ENCODE data around the gene NANP. TPM values are rescaled to one million over a fixed set of nuclear protein-coding genes. Genes with fewer than 3 reads are reported as not detected.

NANP gene
- total and polyA plus RNA-seq, 3 donors from 2014 or later, result 4.4 to 6.9 (median 6.3) TPM

DNA sequence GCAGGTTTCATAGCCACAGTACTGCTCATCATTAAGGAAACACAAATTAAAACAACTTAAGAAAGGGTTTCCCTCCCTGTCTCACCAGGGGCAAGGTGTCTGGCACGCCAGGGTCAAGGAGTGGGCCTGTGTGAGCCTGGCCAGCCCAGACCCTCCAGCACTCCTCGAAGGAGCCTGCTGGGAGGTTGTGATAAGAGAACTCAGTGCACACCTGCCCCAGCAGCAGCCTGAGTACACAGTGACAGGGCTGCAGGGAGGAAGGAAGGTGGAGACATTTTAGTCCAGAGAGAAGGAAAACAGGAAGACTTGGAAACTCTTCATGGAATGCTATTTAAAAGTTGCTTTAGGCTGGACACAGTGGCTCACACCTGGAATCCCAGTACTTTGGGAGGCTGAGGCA lies 52.6 kb downstream of the NANP start:
- Histone ChIP-seq H3K27ac (no peak overlapping the region), H3K4me1 (peaks cover 27% of the 10 kb centered on the region), H3K4me3 (no peak overlapping the region), H3K27me3 (no peaks in the 10 kb centered on the region), H3K9me3 (no peaks in the 10 kb centered on the region), H3K36me3 (ENCODE audit: low read depth, missing control alignments) (no peaks in the 10 kb centered on the region)
- DNase-seq, result no peak
- intact Hi-C loops (cut with DNase I; ENCODE audit: low total_unique reads), result no loop called here
- WGBS, 2 donors, result 52 to 75% methylated on average over 2 of the region's 2 CpGs
- TF ChIP-seq, protein P1, sequence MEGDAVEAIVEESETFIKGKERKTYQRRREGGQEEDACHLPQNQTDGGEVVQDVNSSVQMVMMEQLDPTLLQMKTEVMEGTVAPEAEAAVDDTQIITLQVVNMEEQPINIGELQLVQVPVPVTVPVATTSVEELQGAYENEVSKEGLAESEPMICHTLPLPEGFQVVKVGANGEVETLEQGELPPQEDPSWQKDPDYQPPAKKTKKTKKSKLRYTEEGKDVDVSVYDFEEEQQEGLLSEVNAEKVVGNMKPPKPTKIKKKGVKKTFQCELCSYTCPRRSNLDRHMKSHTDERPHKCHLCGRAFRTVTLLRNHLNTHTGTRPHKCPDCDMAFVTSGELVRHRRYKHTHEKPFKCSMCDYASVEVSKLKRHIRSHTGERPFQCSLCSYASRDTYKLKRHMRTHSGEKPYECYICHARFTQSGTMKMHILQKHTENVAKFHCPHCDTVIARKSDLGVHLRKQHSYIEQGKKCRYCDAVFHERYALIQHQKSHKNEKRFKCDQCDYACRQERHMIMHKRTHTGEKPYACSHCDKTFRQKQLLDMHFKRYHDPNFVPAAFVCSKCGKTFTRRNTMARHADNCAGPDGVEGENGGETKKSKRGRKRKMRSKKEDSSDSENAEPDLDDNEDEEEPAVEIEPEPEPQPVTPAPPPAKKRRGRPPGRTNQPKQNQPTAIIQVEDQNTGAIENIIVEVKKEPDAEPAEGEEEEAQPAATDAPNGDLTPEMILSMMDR (IDR thresholded peaks at IDR 0.05), result no peak
- no peak for TF ChIP-seq POLR2A (IDR thresholded peaks at IDR 0.05)

DNA sequence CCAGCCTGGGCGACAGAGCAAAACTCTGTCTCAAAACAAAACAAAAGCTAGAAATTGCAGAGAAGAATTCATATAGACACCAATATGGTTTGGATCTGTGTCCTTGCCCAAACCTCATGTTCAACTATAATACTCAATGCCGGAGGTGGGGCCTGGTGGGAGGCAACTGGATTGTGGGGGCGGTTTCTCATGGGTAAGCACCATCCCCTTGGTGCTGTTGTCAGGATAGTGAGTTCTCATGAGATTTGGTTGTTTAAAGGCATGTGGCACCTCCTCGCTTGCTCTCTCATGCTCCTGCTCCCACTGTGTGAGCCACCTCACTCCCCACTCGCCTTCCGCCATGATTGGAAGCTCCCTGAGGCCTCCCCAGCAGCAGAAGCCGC lies 53.7 kb downstream of the NANP start:
- Histone ChIP-seq H3K4me1 (peaks cover 34% of the 10 kb centered on the region), H3K27me3 (no peaks in the 10 kb centered on the region), H3K4me3 (no peak overlapping the region), H3K27ac (no peak overlapping the region), H3K9me3 (no peaks in the 10 kb centered on the region), H3K36me3 (ENCODE audit: low read depth, missing control alignments) (no peaks in the 10 kb centered on the region)
- 79 to 99% methylated on average over 7 of the region's 7 CpGs for WGBS, 2 donors
- DNase-seq, result no peak
- intact Hi-C loops (cut with DNase I; ENCODE audit: low total_unique reads), result no loop called here
- no peak for TF ChIP-seq POLR2A (IDR thresholded peaks at IDR 0.05)
- TF ChIP-seq, protein P1 (IDR thresholded peaks at IDR 0.05), result no peak

DNA sequence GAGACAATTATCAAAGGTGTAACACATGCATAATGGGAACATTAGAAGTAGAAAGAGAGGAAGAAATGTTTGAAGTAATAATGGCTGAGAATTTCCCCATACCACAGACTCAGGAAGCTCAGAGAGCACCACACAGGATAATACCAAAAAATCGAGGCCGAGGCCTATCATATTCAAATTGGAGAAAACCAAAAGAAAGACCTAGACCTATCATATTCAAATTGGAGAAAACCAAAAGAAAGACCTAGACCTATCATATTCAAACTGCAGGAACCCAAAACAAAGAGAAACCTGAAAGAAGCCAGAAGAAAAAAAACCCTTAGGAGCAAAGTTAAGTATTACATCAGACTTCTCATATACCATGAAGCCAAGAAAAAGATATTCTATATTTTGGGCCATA lies 56.5 kb downstream of the NANP start:
- Histone ChIP-seq H3K4me1 (peaks cover 20% of the 10 kb centered on the region), H3K27me3 (no peaks in the 10 kb centered on the region), H3K9me3 (no peaks in the 10 kb centered on the region), H3K4me3 (no peak overlapping the region), H3K36me3 (ENCODE audit: low read depth, missing control alignments) (no peaks in the 10 kb centered on the region), H3K27ac (no peak overlapping the region)
- no peak for DNase-seq
- intact Hi-C loops (cut with DNase I; ENCODE audit: low total_unique reads), result no loop called here
- no peak for TF ChIP-seq POLR2A (IDR thresholded peaks at IDR 0.05)
- TF ChIP-seq, protein P1 (IDR thresholded peaks at IDR 0.05), result no peak
- 96 to 100% methylated on average over 2 of the region's 2 CpGs for WGBS, 2 donors

DNA sequence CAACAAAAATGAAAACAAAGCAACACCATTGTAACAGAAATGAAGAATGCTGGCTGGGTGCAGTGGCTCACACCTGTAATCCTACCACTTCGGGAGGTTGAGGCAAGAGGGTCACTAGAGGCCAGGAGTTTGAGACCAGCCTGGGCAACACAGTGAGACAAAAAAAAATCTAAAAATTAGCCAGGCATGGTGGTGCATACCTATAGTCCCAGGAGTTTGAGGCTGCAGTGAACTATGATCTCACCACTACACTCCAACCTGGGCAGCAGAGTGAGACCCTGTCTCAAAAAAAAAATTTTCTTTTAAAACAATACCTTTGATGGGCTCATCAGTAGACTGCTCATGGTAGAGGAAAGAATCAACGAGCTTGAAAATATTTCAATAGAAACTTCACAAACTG lies 57.0 kb downstream of the NANP start:
- Histone ChIP-seq H3K27me3 (no peaks in the 10 kb centered on the region), H3K27ac (no peak overlapping the region), H3K36me3 (ENCODE audit: low read depth, missing control alignments) (no peaks in the 10 kb centered on the region), H3K4me1 (peaks cover 15% of the 10 kb centered on the region), H3K9me3 (no peaks in the 10 kb centered on the region), H3K4me3 (no peak overlapping the region)
- no peak for DNase-seq
- intact Hi-C loops (cut with DNase I; ENCODE audit: low total_unique reads), result no loop called here
- WGBS, 2 donors, result 90% methylated on average over 2 of the region's 2 CpGs
- no peak for TF ChIP-seq POLR2A (IDR thresholded peaks at IDR 0.05)
- TF ChIP-seq, protein P1 (IDR thresholded peaks at IDR 0.05), result no peak

DNA sequence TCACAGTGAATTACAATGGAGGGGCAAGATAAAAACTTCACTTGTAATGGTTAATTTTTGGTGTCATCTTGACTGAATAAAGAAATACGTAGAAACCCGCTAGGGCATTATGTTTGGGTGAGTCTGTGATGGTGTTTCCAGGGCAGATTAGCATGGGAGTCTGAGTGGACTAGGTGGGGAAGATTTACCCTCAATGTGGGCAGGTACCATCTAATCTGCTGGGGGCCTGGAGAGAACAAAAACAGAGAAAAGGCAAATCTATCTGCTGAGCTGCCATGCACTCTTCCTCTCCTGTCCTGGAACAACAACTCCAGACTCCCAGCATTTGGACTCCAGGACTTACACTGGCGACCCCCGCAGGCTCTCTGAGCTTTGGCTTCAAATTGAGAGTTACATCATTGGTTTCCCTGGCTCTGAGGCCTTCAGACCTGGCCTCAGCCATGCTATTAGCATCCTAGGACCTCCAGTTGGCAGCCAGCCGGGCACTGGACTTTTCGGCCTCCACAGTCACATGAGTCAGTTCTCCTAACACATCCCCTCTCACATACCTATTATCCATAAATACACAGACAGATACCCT lies 58.1 kb downstream of the NANP start:
- Histone ChIP-seq H3K27me3 (no peaks in the 10 kb centered on the region), H3K36me3 (ENCODE audit: low read depth, missing control alignments) (no peaks in the 10 kb centered on the region), H3K27ac (peak overlapping the region; percentile 64 to 77), H3K9me3 (no peaks in the 10 kb centered on the region), H3K4me1 (peaks cover 15% of the 10 kb centered on the region), H3K4me3 (no peak overlapping the region)
- 67 to 82% methylated on average over 6 of the region's 6 CpGs for WGBS, 2 donors
- intact Hi-C loops (cut with DNase I; ENCODE audit: low total_unique reads), result no loop called here
- TF ChIP-seq, protein P1 (IDR thresholded peaks at IDR 0.05), result no peak
- DNase-seq, result no peak

All from testis (tissue), 3 donors.